ENCODE results near the gene OR8G1. TPM values are rescaled to one million over a fixed set of nuclear protein-coding genes. Genes with fewer than 3 reads are reported as not detected.
"Not testable (repeated sequence)": the region's sequence is repeated elsewhere in the genome, so short reads cannot be mapped to it uniquely, and the experiment has no call there.

Gene OR8G1
- polyA plus RNA-seq, 3 donors = not detected

GRCh38 chr11:124233376-124233775 is 7.5 kb upstream of the OR8G1 start:
- DNase-seq = no peak

DNA sequence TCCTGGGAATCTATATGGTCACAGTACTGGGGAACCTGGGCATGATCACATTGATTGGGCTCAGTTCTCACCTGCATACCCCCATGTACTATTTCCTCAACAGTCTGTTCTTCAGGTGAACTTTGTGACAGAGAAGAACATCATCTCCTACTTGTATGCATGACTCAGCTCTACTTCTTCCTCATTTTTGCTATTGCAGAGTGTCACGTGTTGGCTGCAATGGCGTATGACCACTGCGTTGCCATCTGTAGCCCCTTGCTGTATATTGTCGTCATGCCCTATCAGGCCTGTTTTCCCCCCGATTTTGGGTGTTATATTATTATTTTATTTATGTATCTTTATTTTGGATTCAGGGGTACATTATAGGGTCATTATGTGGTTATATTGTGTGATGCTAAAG is 2.4 kb upstream of the OR8G1 start:
- no peak for DNase-seq

DNA sequence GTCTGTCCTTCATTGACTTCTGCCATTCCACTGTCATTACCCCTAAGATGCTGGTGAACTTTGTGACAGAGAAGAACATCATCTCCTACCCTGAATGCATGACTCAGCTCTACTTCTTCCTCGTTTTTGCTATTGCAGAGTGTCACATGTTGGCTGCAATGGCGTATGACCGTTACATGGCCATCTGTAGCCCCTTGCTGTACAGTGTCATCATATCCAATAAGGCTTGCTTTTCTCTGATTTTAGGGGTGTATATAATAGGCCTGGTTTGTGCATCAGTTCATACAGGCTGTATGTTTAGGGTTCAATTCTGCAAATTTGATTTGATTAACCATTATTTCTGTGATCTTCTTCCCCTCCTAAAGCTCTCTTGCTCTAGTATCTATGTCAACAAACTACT is 9.0 kb downstream of the OR8G1 start:
- not testable (repeated sequence) for DNase-seq

GRCh38 chr11:124256076-124256475 is 15.2 kb downstream of the OR8G1 start, which contains the start of gene OR8G5:
Gene OR8G5, plus strand, starts transcription at chr11:124256376. Its CDS starts 8,556 bp downstream, at chr11:124264932.
- DNase-seq = no peak

DNA sequence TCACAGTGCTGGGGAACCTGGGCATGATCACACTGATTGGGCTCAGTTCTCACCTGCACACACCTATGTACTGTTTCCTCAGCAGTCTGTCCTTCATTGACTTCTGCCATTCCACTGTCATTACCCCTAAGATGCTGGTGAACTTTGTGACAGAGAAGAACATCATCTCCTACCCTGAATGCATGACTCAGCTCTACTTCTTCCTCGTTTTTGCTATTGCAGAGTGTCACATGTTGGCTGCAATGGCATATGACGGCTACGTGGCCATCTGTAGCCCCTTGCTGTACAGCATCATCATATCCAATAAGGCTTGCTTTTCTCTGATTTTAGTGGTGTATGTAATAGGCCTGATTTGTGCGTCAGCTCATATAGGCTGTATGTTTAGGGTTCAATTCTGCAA is 24.1 kb downstream of the OR8G1 start:
- not testable (repeated sequence) for DNase-seq

DNA sequence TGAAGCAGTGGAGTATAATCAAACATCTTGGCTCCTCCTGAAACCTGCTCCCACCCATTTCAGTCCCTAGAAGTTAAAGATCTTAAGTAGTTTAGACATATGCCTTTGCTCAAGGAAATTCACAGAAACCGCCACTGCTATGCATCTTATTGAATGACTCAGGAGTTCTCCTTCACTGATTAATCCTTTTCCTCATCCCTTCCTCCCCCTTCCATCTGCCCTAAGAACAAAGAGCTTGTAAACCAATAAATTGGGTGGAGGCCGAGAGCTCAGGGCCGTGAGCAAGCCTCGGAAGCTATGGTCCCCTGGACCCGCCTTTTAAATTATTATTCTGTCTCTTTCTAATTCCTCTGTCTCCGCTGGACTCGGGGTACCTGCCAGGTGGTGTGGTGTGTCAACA is 30.0 kb downstream of the OR8G1 start:
- DNase-seq = not testable (repeated sequence)

- DNase-seq = no peak
Measured at GRCh38 chr11:124274000-124274399, 33.1 kb downstream of the OR8G1 start.

- DNase-seq = no peak
Measured at GRCh38 chr11:124276081-124276480, 35.2 kb downstream of the OR8G1 start.

GRCh38 chr11:124277207-124277606 is 36.3 kb downstream of the OR8G1 start:
- DNase-seq = no peak

GRCh38 chr11:124277804-124278203 is 36.9 kb downstream of the OR8G1 start:
- DNase-seq = no peak

GRCh38 chr11:124278261-124278660 is 37.4 kb downstream of the OR8G1 start:
- DNase-seq = no peak

DNA sequence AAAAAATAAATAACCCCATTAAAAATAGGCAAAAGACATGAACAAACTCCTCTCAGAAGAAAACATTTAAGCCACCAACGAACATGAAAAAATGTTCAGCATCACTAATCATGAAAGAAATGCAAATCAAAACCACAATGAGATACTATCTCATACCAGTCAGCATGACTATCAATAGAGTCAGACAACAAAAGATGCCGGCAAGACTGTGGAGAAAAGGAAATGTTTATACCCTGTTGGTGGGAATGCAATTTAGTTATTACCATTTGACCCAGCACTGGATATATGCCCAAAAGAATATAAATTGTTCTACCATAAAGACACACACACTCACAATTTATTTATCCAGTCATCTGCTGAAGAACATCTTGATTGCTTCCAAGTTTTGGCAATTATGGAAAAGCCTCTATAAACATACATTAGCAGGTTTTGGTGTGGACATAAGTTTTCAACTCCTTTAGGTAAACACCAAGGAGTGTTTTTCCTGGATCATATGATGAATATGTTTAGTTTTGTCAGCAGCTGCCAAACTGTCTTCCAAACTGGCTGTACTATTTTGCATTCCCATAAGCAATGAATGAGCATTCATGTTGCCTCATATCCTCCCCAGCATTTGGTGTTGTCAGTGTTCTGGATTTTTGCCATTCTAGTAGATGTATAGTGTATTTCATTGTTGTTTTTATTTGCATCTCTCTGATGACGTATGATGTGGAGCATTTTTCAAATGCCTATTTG is 44.9 kb downstream of the OR8G1 start:
- no peak for DNase-seq

GRCh38 chr11:124294687-124295086 is 53.8 kb downstream of the OR8G1 start:
- no peak for DNase-seq

- no peak for DNase-seq
Measured at GRCh38 chr11:124296016-124296415, 55.1 kb downstream of the OR8G1 start.

- no peak for DNase-seq
Measured at GRCh38 chr11:124297921-124298320, 57.0 kb downstream of the OR8G1 start.

- DNase-seq = no peak
Measured at GRCh38 chr11:124301548-124301947, 60.7 kb downstream of the OR8G1 start.

- no peak for DNase-seq
Measured at GRCh38 chr11:124302347-124303125, 61.6 kb downstream of the OR8G1 start.

Other genes starting within 250 kb of the OR8G1 start
- gene OR10G6, start 245.9 kb upstream of the OR8G1 start, polyA plus RNA-seq (ENCODE audit: insufficient read length in 3 of 3) = not detected
- under 1 TPM in 1 of 3 donors, not detected in 2; 0.06 TPM for gene OR10G4, start 228.1 kb upstream of the OR8G1 start, polyA plus RNA-seq (ENCODE audit: insufficient read length in 3 of 3)
- gene OR10G9, start 218.1 kb upstream of the OR8G1 start, polyA plus RNA-seq (ENCODE audit: insufficient read length in 3 of 3) = not detected
- not detected for gene OR10G8, start 214.3 kb upstream of the OR8G1 start, polyA plus RNA-seq (ENCODE audit: insufficient read length in 3 of 3)
- gene OR10G7, start 199.8 kb upstream of the OR8G1 start, polyA plus RNA-seq (ENCODE audit: insufficient read length in 3 of 3) = not detected
- gene VWA5A, start 125.6 kb upstream of the OR8G1 start, polyA plus RNA-seq (ENCODE audit: insufficient read length in 3 of 3) = 10 to 100 TPM; 11.9 to 15.6 (median 12.6) TPM
- not detected for gene OR10D3, start 57.8 kb upstream of the OR8G1 start, polyA plus RNA-seq (ENCODE audit: insufficient read length in 3 of 3)
- gene OR8G5, start 15.3 kb downstream of the OR8G1 start, polyA plus RNA-seq (ENCODE audit: insufficient read length in 3 of 3) = not detected
- not detected for gene OR8D1, start 72.9 kb downstream of the OR8G1 start, polyA plus RNA-seq (ENCODE audit: insufficient read length in 3 of 3)
- not detected for gene OR8D2, start 79.1 kb downstream of the OR8G1 start, polyA plus RNA-seq (ENCODE audit: insufficient read length in 3 of 3)
- not detected for gene OR8B2, start 143.4 kb downstream of the OR8G1 start, polyA plus RNA-seq (ENCODE audit: insufficient read length in 3 of 3)
- gene OR8B3, start 157.9 kb downstream of the OR8G1 start, polyA plus RNA-seq (ENCODE audit: insufficient read length in 3 of 3) = not detected
- not detected for gene OR8B4, start 183.8 kb downstream of the OR8G1 start, polyA plus RNA-seq (ENCODE audit: insufficient read length in 3 of 3)
- gene OR8B8, start 204.6 kb downstream of the OR8G1 start, polyA plus RNA-seq (ENCODE audit: insufficient read length in 3 of 3) = not detected